ENCODE data around the gene DCTD. TPM values are rescaled to one million over a fixed set of nuclear protein-coding genes. Genes with fewer than 3 reads are reported as not detected.
A peak's percentile ranks its signal among the peaks of the same experiment; 100 is the strongest.

Gene DCTD
- total and polyA plus RNA-seq, 10 of the 15 experiments (the other 5 are each of a cell fraction or from before 2014, with no cell fraction given), result 37.8 to 137 (median 92.1) TPM

- TF ChIP-seq PRDM15 (CRISPR knock-in tag; IDR thresholded peaks at IDR 0.05) (no peak), RUNX3 (IDR thresholded peaks at IDR 0.05; ENCODE audit: low read length) (no peak), YY1 (IDR thresholded peaks at IDR 0.05; ENCODE audit: low read depth, low read length) (peak; percentile 65), NFYA (IDR thresholded peaks at IDR 0.05; ENCODE audit: borderline replicate concordance, low read depth, low read length) (no peak), SMC3 (IDR thresholded peaks at IDR 0.05; ENCODE audit: borderline replicate concordance, low read length) (peak; percentile 77), TCF12 (IDR thresholded peaks at IDR 0.05; ENCODE audit: low read depth, low read length) (no peak), SIN3A (IDR thresholded peaks at IDR 0.05; ENCODE audit: low read depth, low read length) (no peak), RAD21 (IDR thresholded peaks at IDR 0.05; ENCODE audit: insufficient read depth, low read depth, low read length) (peak; percentile 89), SREBF2 (IDR thresholded peaks at IDR 0.05; ENCODE audit: low read length) (0 out of 2 replicates have a peak, but pooled peaks have one; percentile 17), ZNF274 (IDR thresholded peaks at IDR 0.05; ENCODE audit: insufficient read depth, insufficient read length) (no peak), CEBPB (IDR thresholded peaks at IDR 0.05; ENCODE audit: borderline replicate concordance in 1 of 2, low read depth in 2 of 2, low read length in 2 of 2) (no peak), CBX3 (IDR thresholded peaks at IDR 0.05; ENCODE audit: borderline replicate concordance, low read depth) (no peak), NRF1 (conservative IDR thresholded peaks at IDR 0.05; ENCODE audit: low read depth, low read length) (no peak), SMAD1 (IDR thresholded peaks at IDR 0.05; ENCODE audit: low read depth, partially characterized antibody) (no peak), ZNF384 (IDR thresholded peaks at IDR 0.05; ENCODE audit: borderline replicate concordance, low read depth, low read length) (no peak), CBX5 (IDR thresholded peaks at IDR 0.05; ENCODE audit: low read depth) (no peak), PBX3 (IDR thresholded peaks at IDR 0.05; ENCODE audit: insufficient replicate concordance, low read depth, low read length) (no peak), NKRF (conservative IDR thresholded peaks at IDR 0.05) (no peak), RFX5 (IDR thresholded peaks at IDR 0.05; ENCODE audit: low read depth, low read length) (peak; percentile 25; the same call in 1 of the 2 replicates), TAF1 (IDR thresholded peaks at IDR 0.05; ENCODE audit: borderline replicate concordance, low read depth, low read length) (no peak), MYC (IDR thresholded peaks at IDR 0.05; ENCODE audit: insufficient read depth, insufficient read length, insufficient replicate concordance, low read length, severe bottlenecking) (no peak)
Measured at GRCh38 chr4:182925298-182925757, 8.1 kb upstream of the DCTD start (continued).
